Loucy (cell line): ENCODE measurements around the gene PDZD4.

Experiments
- CTCF ChIP-seq: fragments of 200-600 bp; sonication (generic); conservative IDR thresholded peaks from 2 replicates; pipeline ENCODE4 v1.5.1; 2014; ENCODE audit warnings: mild to moderate bottlenecking, antibody characterized with exemption, low read length
- EZH2phosphoT487 ChIP-seq: fragments of 200-600 bp; IDR thresholded peaks from 2 replicates; pipeline ENCODE4 v1.6.1; 2018; ENCODE audit warnings: antibody characterized with exemption, mild to moderate bottlenecking, moderate library complexity, borderline replicate concordance

- TF ChIP-seq CTCF (no peak), EZH2phosphoT487 (no peak)
These were observed 54.8 kb downstream of the PDZD4 start for GRCh38 chrX:153775293-153776119.
